ENCODE data around the gene MRFAP1. TPM values are rescaled to one million over a fixed set of nuclear protein-coding genes. Genes with fewer than 3 reads are reported as not detected.
"Not testable (repeated sequence)": the region's sequence is repeated elsewhere in the genome, so short reads cannot be mapped to it uniquely, and the experiment has no call there.

Gene MRFAP1
- total and polyA plus RNA-seq, 8 donors, result 51.9 to 369 (median 186) TPM

- WGBS, 5 donors, result 91 to 97% (median 95%) methylated on average over 9 of the region's 9 CpGs
- Histone ChIP-seq H3K9me3 (no peaks in the 10 kb centered on the region), H3K4me3 (no peak overlapping the region), H3K4me1 (peaks cover 6 to 16% (median 13%) of the 10 kb centered on the region in 4 donors), H3K36me3 (peaks cover 0 to 6% (median 2%) of the 10 kb centered on the region in 4 donors), H3K27ac (no peak overlapping the region), H3K27me3 (peaks cover 4 to 24% (median 24%) of the 10 kb centered on the region in 3 donors)
- intact Hi-C loops (cut with DNase I; ENCODE audit: low total_unique reads), result no loop called here
- TF ChIP-seq CTCF (IDR thresholded peaks at IDR 0.05) (no peak), EP300 (IDR thresholded peaks at IDR 0.05) (no peak), POLR2A (IDR thresholded peaks at IDR 0.05) (no peak), POLR2AphosphoS5 (IDR thresholded peaks at IDR 0.05) (no peak)
- DNase-seq, result no peak
These were observed 24.8 kb downstream of the MRFAP1 start for GRCh38 chr4:6665320-6665654.

GRCh38 chr4:6668391-6668790 is 27.9 kb downstream of the MRFAP1 start:
- DNase-seq, result peak in 1 of 2 donors; percentile 59
- TF ChIP-seq POLR2AphosphoS5 (IDR thresholded peaks at IDR 0.05) (peak in 1 of 3 donors; percentile 24), POLR2A (IDR thresholded peaks at IDR 0.05) (no peak), CTCF (IDR thresholded peaks at IDR 0.05) (no peak)

GRCh38 chr4:6671648-6672047 is 31.2 kb downstream of the MRFAP1 start:
- H3K4me1 ChIP-seq, result peaks cover 19 to 34% (median 28%) of the 10 kb centered on the region in 4 donors
- no peaks in the 10 kb centered on the region for H3K9me3 ChIP-seq
- no peak for TF ChIP-seq POLR2A (IDR thresholded peaks at IDR 0.05)
- TF ChIP-seq POLR2AphosphoS5 (IDR thresholded peaks at IDR 0.05), result no peak
- TF ChIP-seq CTCF (IDR thresholded peaks at IDR 0.05), result no peak
- TF ChIP-seq EP300 (IDR thresholded peaks at IDR 0.05), result no peak
- no peaks in the 10 kb centered on the region for H3K27me3 ChIP-seq
- H3K4me3 ChIP-seq, result no peak overlapping the region
- H3K36me3 ChIP-seq, result peaks cover 0 to 19% (median 3%) of the 10 kb centered on the region in 4 donors
- WGBS, 5 donors, result 89 to 95% (median 91%) methylated on average over 1 of the region's 1 CpG
- no peak overlapping the region for H3K27ac ChIP-seq
- intact Hi-C loops (cut with DNase I; ENCODE audit: low total_unique reads), result no loop called here
- no peak for DNase-seq

More at GRCh38 chr4:6668391-6668790, 27.9 kb downstream of the MRFAP1 start:
- H3K4me3 ChIP-seq, result no peak overlapping the region
- peaks cover 0 to 13% (median 3%) of the 10 kb centered on the region in 4 donors for H3K36me3 ChIP-seq
- peak overlapping the region in 2 of 5 donors; percentile 18 to 58 for H3K27ac ChIP-seq
- peaks cover 6 to 25% (median 17%) of the 10 kb centered on the region in 4 donors for H3K4me1 ChIP-seq
- H3K9me3 ChIP-seq, result no peaks in the 10 kb centered on the region
- intact Hi-C loops (cut with DNase I; ENCODE audit: low total_unique reads), result no loop called here
- H3K27me3 ChIP-seq, result peaks cover 4 to 22% (median 19%) of the 10 kb centered on the region in 3 donors
- 45 to 63% (median 53%) methylated on average over 11 of the region's 11 CpGs for WGBS, 5 donors

GRCh38 chr4:6672131-6672530 is 31.6 kb downstream of the MRFAP1 start:
- DNase-seq, result no peak
- Histone ChIP-seq H3K27me3 (no peaks in the 10 kb centered on the region), H3K4me3 (no peak overlapping the region), H3K9me3 (no peaks in the 10 kb centered on the region), H3K36me3 (peaks cover 0 to 19% (median 5%) of the 10 kb centered on the region in 4 donors), H3K27ac (no peak overlapping the region), H3K4me1 (peaks cover 19 to 39% (median 32%) of the 10 kb centered on the region in 4 donors)
- 95 to 98% (median 96%) methylated on average over 19 of the region's 19 CpGs for WGBS, 5 donors
- TF ChIP-seq POLR2AphosphoS5 (IDR thresholded peaks at IDR 0.05), result no peak
- no peak for TF ChIP-seq CTCF (IDR thresholded peaks at IDR 0.05)
- intact Hi-C loops (cut with DNase I; ENCODE audit: low total_unique reads), result no loop called here

- DNase-seq; H3K27me3 ChIP-seq; H3K9me3 ChIP-seq; intact Hi-C loops (cut with DNase I; ENCODE audit: low total_unique reads): not testable (repeated sequence)
- Histone ChIP-seq H3K4me1 (peaks cover 19 to 44% (median 38%) of the 10 kb centered on the region in 4 donors), H3K36me3 (peaks cover 0 to 19% (median 10%) of the 10 kb centered on the region in 4 donors), H3K4me3 (peak overlapping the region in 2 of 4 donors; percentile 94 to 95), H3K27ac (peak overlapping the region in 3 of 5 donors; percentile 81 to 94 (median 91))
- 95 to 98% (median 97%) methylated on average over 21 to 34 of the region's 34 CpGs for WGBS, 5 donors
These were observed 32.2 kb downstream of the MRFAP1 start for GRCh38 chr4:6672541-6673190.

Measured in stomach (tissue), 9 donors.